GM18868 (cell line): Measurements from ENCODE around the gene SNX8.
"Not testable (repeated sequence)": the region's sequence is repeated elsewhere in the genome, so short reads cannot be mapped to it uniquely, and the experiment has no call there.

Experiments
- ATAC-seq: cut with Tn5 transposase; IDR thresholded peaks from one replicate; pipeline ENCODE4 v1.9.1; 2021; ENCODE audit warnings: mild to moderate bottlenecking, moderate library complexity; ENCODE audit not compliant: unreplicated experiment

The SNX8 gene, protein sequence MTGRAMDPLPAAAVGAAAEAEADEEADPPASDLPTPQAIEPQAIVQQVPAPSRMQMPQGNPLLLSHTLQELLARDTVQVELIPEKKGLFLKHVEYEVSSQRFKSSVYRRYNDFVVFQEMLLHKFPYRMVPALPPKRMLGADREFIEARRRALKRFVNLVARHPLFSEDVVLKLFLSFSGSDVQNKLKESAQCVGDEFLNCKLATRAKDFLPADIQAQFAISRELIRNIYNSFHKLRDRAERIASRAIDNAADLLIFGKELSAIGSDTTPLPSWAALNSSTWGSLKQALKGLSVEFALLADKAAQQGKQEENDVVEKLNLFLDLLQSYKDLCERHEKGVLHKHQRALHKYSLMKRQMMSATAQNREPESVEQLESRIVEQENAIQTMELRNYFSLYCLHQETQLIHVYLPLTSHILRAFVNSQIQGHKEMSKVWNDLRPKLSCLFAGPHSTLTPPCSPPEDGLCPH

DNA sequence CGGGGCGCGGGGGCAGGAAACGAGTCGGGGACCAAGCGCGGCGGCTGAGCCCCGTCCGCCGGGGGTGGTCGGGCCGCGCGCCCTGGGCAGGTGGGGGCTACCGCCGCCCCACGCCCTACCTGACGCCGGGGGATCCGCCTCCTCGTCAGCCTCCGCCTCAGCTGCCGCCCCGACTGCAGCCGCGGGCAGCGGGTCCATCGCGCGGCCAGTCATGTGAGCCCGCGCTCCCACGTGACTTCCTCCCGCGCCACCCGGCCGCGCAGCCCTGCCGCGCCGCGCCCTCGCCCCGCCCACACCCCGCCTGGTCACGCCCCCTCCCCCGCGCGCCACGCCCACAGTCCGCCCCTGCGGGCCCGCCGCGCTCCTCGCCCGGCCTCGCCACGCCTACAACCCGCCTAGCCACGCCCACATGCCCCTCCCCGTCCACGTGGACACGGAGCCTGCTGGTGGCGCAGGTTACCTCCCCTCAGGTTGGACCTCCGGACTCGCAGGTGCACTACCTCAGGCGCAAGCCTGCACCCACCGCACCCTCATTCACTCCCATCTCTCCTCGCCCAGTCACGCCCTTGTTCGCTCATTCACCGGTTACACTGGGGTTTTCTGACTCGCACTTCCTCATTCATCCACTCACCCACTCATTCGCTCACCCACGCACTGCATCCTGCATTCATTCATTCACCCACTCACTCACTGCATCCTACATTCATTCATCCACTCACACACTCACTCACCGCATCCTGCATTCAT is at the start of gene SNX8:
Gene SNX8 (minus strand): TSS at position 233 of the 747 bp plus-strand sequence. CDS start 20 bp downstream, at position 213.
- ATAC-seq = peak; percentile 71

DNA sequence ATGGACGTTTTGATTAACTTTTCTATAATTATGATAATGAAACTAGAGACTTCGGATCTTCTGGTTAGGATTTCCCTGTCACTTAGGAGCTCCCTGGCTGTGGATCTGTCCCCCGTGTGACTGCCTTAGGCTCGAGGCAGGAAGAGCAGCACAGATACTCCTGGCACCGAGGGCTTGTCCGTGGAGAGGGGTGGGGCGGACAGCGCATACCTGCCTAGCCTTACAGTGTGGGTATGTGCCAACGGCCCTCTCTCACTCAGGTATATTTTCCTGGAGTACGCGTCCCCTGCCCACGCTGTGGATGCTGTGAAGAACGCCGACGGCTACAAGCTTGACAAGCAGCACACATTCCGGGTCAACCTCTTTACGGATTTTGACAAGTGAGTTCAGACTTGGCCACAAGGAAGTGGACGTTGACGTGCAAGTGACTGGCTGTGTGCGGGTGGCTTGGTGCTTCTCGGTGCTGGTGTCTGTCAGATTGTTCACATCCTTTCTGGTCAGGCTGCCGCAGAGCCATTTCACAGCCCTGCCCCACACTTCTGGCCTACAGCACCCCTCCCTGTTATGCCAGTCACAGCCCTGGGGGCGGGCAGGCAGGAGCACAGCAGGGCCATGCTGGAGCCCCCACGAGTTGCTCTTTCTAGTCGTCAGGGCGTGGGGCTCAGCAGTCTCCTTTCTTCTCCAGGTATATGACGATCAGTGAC is 48.3 kb upstream of the SNX8 start:
- ATAC-seq = no peak

DNA sequence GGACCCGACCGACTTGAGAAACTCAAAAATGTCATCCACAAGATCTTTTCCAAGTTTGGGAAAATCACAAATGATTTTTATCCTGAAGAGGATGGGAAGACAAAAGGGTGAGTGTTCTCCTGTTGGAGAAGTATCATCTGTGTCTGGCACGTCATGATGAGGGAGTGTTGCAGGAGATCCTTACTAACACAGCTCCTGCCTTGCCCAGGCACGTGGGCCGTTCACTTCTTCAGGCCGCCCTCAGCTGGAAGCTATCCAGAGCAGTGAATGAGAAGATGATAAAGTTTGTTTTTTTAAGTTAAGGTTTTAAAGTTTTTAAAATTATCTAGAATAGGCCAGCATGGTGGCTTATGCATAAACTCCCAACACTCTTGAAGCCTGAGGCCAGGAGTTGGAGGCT is 46.6 kb upstream of the SNX8 start:
- ATAC-seq = no peak

DNA sequence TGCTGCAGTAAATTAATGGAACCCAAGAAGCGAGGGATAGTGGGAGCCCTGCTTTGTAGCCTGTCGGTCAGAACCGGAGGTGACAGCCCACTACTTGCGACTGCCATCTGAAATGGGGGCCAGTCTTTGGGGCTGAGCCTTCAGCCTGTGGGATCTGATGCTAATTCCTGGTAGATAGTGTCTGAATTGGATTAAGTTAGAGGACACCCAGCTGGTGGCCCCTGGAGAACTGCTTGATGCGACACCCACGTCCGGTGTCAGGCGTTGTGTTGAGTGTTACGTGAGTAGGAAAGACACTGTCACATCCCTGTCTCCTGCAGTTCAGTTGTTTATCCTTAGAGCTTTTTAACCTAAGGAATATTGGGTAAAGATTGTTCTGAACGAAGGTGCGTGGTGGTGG is 45.4 kb upstream of the SNX8 start:
- no peak for ATAC-seq

DNA sequence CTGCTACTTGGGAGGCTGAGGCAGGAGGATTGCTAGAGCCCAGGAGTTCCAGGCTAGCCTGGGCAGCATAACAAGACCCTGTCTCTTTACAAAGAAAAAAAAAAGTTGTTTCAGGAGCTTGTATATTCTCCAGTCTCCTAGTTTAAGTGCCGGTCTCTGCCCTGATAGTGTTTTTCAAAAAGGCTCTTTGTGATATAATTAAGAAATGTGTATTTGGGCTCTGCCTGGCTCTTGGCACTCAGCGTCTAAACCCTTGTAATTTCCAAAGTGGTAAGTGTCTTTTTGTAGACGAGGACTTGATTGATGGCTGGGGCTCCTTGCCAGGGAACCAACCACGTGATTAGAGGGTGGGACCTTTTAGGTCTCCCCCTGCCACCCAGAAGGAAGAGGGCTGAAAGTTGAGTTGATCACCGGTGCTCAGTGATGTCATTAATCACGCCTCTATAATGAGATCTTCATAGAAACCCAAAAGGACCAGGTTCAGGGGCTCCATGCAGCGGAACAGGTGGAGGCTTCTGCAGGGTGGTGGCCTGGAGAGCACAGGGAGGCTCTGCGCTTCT is 44.8 kb upstream of the SNX8 start:
- no peak for ATAC-seq

DNA sequence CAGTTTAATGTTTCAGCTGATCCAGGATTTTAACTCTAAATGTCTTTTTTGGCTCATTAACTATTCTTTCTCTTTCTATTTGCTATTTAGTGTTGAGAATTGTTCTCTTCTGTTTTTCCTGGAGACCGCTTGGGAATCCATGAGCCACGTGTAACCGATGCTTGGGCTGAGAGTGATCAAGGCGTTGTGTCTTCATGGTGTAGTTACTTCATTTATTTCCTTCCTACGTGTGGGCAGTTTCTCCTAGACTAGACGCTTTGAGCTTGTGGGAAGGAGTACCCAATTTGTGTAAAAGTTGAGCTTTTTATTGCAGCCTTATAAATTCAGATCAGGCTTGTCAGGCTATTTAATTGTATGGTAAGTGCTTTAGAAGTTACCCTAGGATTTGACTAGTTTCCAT is 43.3 kb upstream of the SNX8 start:
- no peak for ATAC-seq

DNA sequence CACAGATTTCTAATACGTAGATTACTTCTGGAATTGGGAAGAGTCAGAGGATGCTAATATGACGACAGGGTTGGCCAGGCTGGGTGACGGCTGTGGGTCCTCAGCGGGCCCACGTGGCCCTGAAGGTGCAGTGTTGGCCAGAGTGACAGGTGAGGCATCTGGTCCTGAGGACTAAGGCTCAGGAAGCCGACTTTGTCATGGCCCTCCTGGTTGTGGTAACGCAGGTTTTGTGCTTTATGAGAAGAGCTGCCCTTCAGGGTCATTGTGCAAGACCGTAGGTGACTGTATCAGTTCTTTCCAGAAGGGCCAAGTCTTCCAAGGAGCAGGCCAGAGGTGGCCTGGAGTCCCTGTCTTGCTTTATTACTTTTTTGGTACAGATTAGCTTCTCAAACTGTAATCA is 42.9 kb upstream of the SNX8 start:
- ATAC-seq = no peak

DNA sequence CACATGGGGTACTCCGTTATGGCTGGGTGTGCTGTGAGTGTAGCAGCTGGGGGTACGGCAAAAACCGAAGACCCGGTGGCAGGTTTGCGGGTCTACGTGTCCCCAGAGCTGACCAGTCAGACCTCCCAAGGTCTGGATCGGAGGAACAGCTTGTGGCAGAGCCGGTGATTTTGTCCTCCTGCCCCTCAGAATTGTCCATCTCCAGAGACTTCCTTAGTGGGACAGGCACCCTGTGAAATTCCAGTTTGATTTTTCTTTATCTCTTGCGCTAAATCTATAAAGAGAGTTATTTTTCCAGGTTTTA is 41.4 kb upstream of the SNX8 start:
- no peak for ATAC-seq

DNA sequence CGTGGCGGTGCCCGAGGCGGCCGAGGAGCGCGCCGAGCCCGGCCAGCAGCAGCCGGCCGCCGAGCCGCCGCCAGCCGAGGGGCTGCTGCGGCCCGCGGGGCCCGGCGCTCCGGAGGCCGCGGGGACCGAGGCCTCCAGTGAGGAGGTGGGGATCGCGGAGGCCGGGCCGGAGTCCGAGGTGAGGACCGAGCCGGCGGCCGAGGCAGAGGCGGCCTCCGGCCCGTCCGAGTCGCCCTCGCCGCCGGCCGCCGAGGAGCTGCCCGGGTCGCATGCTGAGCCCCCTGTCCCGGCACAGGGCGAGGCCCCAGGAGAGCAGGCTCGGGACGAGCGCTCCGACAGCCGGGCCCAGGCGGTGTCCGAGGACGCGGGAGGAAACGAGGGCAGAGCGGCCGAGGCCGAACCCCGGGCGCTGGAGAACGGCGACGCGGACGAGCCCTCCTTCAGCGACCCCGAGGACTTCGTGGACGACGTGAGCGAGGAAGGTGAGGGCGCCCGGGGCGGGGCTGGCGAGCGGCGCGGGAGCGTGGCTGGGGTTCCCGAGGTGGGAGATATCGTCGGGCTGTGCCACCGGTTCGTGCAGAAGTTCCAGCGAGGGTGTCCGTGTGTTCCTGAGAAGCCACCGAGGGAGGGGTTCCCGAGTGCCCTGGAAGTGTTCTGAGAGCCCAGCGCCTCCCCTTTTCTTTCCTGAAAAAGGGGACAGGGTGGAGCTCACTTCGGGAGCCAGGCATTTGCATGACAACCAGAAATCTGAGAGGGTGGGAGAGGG is 40.9 kb upstream of the SNX8 start:
- peak; percentile 7 for ATAC-seq

DNA sequence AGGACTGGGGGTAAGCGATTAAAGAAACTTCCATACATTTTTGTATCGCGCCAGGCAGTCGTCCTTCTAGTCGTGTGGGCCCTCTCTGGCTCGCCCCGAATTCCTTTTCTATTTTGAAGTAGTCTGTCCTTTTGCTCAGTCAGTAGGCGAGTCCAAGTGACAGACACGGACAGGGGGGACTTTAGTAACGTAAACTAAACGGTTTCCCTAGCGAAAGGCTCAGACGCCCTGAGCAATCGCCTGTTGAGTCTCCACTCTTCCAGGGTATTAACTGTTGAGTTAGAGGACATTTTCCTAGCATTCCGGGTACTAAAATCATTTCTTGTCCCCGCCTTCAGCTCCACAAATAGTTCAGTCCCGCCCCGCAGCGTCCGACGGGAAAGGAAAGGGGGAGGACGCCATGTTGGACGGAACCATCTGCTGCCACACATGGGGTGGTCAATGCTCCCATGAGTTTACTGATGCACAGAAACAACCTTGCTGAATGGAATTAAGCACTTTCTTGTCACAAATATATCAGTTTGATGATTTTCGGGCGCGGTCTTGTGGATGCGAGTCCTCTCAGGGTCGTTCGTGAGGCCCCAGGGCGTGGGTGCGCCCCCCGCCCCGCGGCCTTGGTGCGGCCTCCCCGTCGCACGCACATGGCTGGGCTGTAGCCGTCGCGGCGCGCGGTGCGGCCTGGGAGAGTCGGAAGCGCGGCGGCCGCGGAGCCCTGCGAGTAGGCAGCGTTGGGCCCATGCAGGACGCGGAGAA is 40.1 kb upstream of the SNX8 start, which contains the start of gene EIF3B:
Gene EIF3B (plus strand): TSS at position 642 of the 753 bp plus-strand sequence. CDS start 95 bp downstream, at position 737.
- peak; percentile 84 for ATAC-seq

DNA sequence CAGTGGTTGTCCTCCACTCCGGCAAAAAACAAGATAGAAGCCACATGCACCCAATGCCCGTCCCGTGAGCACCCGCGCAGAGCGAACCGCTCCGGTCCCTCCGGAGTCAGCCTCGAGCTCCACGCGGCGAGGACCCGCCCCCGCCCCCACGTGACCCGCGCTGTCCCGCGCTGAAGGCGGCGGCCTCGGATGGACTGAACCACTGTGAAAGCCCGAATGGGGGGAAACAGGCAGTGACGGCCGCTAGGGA is 39.6 kb upstream of the SNX8 start:
- ATAC-seq = peak; percentile 52

DNA sequence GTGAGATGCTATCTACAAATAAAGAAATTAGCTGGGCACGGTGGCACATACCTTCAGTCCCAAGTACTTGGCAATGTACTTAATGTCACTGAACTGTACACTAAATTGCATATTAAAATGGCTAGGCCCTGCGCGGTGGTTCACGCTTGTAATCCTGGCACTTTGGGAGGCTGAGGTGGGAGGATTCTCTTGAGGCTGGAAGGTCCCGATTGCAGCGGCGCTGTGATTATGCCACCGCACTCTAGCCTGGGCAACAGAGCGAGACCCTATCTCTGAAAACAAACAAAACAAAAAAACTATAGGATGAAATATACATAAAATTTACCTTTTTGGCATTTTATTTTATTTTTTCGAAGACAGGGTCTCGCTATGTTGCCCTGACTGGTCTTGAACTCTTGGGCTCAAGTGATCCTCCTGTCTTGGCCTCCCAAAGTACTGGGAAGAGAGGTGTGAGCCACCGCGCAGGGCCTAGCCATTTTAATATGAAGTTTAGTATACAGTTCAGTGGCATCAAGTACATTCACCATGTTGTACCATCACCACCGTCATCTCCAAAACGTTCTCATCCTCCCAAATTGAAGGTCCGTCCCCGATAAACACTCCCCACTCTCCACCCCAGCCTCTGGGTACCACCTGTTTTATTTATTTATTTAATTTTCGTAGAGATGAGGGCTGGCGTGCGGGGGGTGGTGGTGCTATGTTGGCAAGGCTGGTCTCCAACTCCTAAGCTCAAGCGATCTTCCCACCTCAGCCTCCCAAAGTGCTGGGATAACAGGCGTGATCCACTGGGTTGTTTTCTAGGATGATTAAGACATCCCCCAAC is 39.1 kb upstream of the SNX8 start:
- ATAC-seq = no peak

DNA sequence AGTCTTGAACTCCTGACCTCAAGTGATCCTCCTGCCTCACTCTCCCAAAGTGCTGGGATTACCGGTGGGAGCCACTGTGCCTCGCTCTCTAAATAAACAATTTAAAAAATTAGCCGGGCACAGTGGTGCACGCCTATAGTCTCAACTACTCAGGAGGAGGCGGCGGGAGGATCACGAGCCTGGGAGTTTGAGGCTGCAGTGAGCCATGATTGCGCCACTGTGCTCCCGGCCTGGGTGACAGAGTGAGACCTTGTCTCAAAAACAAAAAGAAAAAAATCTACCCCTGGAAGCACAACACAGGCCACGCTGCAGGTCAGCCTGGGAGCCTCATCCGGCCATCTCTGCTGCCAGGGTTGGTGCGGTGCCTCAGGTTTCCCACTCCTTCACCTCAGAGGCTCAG is 36.6 kb upstream of the SNX8 start:
- ATAC-seq = no peak

DNA sequence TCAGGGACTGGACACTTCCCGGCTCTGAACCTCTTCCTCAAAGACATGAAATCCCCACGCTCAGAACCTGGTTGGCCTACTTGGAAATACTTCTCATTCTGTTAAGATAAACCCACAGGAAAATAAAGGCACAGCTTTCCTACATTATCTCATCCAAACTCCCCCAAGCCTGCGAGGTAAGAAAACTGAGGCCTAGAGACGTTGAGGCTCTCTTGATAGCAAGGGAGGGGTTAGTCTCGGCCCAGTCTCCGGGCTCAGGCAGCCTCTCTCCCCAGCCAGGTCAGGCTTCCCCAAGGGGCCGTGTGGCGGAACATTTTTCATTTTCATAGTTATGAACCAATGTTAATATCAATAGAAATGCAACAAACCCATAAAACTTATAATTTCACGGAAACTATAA is 35.8 kb upstream of the SNX8 start:
- no peak for ATAC-seq

DNA sequence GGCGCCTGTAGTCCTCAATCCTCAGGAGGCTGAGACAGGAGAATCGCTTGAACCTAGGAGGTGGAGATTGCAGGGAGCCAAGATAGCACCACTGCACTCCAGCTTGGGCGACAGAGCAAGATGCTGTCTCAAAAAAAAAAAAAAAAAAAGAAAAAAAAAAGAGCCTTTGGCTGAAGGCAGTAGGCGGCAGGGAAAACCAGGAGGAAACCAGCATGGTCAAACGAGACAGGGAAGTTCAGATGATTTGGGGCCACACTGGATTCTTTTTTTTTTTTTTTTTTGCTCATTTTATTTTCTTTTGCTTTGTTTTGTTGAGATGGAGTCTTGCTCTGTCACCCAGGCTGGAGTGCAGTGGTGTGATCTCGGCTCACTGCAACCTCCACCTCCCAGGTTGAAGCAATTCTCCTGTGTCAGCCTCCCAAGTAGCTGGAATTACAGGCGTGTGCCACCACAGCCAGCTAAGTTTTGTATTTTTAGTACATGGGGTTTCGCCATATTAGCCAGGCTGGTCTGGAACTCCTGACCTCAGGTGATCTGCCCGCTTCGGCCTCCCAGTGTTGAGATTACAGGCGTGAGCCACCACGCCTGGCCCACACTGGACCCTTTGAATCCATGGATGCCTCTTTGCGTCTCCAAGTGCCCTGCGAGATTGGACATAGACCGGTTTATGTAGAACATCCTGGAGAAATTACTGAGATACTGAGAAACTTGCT is 33.3 kb upstream of the SNX8 start:
- not testable (repeated sequence) for ATAC-seq

DNA sequence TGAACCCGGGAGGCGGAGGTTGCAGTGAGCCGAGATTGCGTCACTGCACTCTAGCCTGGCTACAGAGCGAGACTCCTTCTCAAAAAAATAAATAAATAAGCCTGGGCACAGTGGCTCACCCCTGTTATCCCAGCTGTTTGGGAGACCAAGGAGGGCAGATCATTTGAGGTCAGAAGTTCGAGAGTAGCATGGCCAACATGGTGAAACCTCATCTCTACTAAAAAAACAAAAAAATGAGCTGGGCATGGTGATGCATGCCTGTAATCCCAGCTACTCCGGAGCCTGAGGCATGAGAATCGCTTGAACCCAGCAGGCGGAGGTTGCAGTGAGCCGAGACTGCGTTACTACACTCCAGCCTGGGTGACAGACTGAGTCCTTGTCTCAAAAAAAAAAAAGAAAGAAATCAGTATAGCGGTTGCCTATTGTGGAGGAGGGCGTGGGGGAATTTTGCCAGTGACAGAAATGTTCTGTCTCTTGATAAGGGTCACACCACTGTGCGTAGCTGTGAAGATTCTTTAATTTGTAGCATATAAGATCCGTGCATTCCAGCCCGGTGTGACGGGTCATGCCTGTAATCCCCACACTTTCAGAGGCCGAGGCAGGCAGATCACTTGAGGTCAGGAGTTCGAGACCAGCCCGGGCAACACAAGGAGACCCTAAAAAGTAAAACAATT is 22.5 kb upstream of the SNX8 start:
- ATAC-seq = no peak

DNA sequence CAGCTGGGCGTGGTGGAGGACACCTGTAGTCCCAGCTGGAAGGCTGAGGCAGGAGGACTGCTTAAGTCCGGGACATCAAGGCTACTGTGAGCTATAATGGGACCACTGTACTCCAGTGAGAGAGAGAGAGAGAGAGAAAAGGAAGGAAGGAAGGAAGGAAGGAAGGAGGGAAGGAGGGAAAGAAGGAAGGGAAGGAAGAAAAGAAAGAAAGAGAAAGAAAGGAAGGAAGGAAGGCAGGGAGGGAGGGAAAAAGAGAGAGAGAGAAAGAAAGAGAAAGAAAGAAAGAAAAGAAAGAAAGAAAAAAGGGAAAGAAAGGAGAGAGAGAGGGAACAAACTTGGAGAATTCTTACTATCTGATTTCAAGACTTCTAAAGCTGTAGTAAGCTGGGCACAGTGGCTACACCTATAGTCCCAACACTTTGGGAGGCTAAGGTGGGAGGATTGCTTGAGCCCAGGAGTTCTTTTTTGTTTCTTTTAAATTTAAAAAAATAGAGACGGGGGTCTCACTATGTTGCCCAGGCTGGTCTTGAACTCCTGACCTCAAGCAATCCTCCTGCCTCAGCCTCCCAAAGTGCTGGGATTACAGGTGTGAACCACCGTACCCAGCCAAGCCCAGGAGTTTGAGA is 18.5 kb upstream of the SNX8 start:
- not testable (repeated sequence) for ATAC-seq

DNA sequence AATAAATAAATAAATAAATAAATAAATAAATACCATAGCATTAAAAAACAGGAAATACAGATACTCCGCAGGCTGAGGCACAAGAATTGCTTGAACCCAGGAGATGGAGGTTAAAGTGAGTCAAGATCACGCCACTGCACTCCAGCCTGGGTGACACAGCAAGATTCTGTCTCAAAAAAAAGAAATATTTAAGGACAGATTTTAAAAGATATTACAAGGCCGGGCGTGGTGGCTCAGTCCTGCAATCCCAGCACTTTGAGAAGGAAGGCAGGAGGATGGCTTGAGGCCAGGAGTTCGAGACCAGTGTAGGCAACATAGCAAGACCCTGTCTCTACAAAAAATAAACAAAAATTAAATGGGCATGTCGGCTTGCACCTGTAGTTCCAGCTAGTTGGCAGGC is 17.5 kb upstream of the SNX8 start:
- ATAC-seq = no peak
